Loucy (cell line): ENCODE results near the gene GCAT.

Source experiments
- CTCF ChIP-seq: fragments of 200-600 bp; sonication (generic); conservative IDR thresholded peaks from 2 replicates; pipeline ENCODE4 v1.5.1; 2014; ENCODE audit warnings: mild to moderate bottlenecking, antibody characterized with exemption, low read length
- EZH2phosphoT487 ChIP-seq: fragments of 200-600 bp; IDR thresholded peaks from 2 replicates; pipeline ENCODE4 v1.6.1; 2018; ENCODE audit warnings: antibody characterized with exemption, mild to moderate bottlenecking, moderate library complexity, borderline replicate concordance

GRCh38 chr22:37777122-37777687 is 30.5 kb upstream of the GCAT start:
- TF ChIP-seq CTCF, result no peak
- no peak for TF ChIP-seq EZH2phosphoT487
